HG02798 (cell line): Measurements from ENCODE around the gene UBAC2.
"Not testable (repeated sequence)": the region's sequence is repeated elsewhere in the genome, so short reads cannot be mapped to it uniquely, and the experiment has no call there.

ENCODE experiments used
- ATAC-seq: cut with Tn5 transposase; IDR thresholded peaks from one replicate; pipeline ENCODE4 v1.9.1; 2021; ENCODE audit warnings: mild to moderate bottlenecking; ENCODE audit not compliant: unreplicated experiment, poor library complexity

The UBAC2 gene

DNA sequence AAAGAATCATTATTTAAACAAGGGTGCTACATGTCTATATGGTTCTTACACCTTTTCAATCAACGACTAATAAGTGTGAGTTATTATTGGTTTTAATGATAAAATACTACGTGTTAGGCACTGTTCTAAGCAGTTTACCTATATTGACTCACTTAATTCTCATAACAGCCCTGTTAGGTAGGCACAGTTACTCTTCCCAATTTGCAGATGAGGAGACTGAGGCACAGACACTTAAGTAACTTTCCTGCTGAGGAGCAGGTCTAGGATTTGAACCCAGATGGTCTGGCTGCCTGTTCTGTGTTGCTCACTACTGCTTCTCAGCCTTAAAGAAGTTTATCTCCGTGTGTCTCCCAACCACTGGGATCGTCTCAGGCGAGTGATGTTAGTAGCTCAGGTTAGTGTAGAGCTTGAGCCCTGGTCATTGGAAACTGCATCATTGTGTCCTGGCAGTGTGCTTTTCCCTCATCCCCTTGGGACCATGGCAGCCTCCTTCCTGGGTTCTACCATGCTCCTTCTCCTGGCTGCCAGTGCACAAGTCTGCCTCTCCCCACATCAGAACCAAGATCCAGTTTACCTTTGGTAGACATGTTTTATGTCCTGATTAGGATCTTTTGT is 10.9 kb downstream of the UBAC2 start:
- ATAC-seq, result no peak

DNA sequence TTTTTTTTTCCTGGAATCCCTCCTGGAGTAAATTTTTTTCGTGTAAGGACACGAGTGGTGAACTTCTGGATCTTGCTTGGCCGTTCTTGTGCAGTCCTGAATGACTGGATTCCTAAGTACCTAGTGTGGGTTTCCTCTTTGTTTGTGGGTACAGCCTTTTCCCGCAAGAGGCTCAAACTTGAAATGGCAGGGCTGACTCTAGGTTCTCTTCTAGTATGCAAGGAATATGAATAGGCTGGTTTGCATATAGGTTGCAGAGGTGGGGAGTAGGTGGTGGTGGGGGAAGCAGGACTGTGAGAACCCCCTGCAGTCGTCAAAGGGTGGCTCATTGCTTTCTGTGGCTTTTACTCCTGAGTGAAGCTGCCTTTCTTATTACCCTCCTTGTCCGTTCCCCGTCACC is 13.6 kb downstream of the UBAC2 start:
- ATAC-seq, result peak; percentile 73

DNA sequence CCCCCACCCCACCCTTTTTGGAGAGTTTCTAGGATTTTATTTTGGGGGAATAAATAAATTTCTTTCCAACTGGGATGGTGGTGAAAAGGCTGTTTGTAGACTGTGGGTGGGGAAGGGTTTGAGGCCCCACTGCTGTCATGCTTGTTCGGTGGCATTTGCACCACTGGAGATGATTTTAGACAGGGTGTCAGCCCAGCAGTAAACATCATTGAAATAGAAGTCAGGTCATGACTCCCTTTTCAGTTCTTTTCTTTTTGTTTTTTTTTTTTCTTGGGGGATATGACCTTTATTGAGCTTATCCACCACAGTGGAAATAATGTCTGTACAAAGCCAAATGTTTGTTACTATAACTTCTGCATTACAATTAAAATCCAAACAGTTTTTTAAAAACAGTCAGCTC is 14.1 kb downstream of the UBAC2 start:
- no peak for ATAC-seq

DNA sequence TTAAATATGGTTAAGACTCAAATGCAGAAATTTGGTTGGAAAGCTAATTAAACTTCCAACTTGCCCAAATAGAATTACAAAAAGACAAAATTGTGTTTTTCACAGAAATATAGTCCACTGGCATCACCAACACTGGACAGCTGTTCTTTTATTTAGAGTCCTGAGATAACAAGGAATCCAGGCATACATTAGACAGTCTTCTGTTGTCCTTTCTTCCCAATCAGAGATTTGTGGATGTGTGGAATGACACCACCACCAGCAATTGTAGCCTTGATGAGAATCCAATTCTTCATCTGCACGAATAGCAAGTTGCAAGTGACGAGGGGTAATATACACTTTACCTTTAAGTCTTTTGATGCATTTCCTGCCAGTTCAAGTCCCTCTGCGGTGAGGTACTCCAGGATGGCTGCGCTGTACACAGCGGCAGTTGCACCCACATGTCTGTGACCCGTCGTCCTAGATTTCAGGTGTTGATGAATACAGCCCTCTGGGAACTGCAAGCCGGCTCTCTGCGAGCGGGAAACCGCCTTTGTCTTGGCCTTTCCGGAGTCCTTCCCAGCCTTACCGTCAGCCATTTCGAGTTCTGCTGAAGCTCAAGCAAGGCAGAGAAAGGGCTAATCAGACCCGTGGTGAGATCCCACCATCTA is 14.7 kb downstream of the UBAC2 start:
- ATAC-seq, result no peak

DNA sequence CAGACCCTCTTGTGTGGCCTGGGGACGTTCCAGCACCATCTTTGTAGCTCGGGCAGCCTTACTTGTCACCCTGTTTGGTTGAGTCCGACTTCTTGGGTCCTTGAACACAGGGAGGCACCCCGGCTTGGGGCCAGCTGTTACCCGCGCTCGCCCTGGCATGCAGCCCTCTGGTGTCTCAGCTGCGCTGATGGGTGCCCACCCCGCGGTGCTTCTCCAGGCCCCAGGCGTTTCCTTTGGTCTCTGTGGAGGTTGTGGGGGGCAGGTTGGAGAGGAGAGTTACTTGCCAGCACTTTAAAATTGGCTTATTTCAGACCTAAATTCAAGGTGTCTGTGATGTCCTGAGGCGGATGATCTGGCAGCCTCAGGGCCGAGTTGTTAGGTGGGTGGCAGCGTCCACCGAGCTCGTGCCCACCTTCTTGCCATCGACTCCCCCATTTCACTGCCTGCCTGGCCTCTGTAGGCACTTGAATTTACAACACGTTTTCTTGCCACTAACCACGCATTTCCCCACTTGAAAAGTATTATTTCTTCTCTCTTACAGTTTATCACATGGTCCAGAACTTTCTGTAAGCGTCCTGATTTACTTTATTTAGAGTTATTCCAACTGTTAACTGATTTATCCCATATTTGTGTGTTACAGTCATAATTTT is 16.9 kb downstream of the UBAC2 start:
- ATAC-seq, result no peak

DNA sequence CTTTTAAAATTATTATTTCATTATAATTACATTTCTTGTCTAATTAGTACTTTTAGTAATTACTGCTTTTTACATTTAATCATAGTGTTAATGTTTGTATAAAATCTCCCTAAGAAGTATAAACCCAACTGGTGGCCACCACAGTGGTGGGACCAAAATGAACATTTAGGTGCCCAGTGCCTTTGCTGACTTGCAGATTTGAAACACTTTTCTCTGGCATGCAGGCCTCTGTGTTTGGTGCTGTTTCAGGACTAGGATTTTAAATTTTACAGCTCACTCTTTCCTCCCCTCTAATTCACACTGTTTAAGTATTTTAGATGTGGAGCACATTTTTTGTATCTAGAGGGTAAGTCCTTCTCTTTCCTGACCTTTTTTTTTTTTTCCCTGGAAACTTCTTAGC is 17.5 kb downstream of the UBAC2 start:
- ATAC-seq, result no peak

DNA sequence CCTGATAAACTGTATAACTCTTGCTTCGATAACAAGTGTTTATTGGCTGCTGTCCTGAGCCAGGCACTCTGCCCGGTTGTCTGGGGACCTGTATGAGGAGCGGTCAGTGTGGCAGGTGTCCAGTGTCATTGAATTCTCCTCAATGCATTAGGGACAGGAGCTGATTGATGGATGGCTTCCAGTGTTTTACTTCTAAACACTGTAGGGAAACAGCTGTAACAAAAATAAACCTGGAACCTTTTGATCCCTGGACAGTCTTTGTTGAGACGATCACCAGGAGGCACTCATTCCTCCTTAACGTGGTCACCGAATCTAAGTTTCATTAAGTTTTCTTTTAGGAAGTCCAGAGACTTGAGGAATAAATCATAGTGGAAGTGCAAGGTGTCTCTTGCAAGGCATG is 17.9 kb downstream of the UBAC2 start:
- ATAC-seq, result no peak

DNA sequence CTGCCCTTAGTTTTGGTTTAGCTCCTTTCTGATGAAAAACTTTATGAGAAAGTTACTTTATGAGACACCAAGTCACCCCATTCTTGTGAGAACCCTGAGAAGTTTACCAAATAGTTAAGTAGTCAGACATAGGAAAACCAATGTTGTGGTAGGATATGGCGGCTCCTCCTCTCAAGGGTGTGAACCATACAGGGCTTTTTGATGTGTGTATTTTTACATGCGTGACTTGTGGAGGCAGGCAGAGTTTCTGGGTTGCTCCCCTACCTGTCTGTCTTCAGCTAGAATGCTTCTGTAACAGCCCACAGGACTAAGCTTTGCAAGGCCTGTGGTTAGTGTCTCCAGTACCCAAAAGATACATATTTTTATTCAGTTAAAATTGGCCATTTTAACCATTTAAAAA is 18.3 kb downstream of the UBAC2 start:
- ATAC-seq, result peak; percentile 50

DNA sequence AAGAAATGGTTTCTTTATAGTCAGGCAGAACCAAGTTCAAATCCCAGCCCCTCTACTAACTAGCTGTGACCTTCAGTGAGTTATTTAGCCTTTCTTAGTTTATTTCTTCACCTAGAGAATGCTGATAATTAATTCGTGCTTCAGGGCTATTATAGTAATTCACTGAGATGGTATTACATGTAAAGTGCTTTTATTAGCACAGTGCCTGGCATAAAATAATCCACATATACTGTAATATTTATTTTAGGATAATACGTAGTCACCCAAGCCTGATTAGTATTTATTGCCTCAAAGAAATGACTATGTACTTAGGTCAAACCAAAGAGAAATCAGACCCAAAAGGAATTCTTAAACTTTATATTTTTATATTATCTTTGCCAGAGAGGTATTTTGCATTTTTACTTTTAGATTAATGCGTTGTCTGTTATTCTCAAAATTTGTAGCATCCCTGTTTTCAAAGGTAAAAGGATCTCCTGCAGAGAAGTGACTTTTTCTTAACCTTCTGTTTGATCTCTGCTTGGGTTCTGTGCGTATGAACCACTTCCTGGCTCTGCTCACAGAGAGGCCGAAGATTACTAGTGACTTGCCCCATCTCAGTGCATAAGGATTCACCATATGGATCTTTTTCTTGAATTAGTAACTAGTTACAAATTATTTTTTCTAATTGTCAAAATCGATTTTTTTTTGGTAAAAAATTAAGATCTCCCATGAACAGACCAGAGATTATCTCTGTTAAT is 19.7 kb downstream of the UBAC2 start:
- no peak for ATAC-seq

DNA sequence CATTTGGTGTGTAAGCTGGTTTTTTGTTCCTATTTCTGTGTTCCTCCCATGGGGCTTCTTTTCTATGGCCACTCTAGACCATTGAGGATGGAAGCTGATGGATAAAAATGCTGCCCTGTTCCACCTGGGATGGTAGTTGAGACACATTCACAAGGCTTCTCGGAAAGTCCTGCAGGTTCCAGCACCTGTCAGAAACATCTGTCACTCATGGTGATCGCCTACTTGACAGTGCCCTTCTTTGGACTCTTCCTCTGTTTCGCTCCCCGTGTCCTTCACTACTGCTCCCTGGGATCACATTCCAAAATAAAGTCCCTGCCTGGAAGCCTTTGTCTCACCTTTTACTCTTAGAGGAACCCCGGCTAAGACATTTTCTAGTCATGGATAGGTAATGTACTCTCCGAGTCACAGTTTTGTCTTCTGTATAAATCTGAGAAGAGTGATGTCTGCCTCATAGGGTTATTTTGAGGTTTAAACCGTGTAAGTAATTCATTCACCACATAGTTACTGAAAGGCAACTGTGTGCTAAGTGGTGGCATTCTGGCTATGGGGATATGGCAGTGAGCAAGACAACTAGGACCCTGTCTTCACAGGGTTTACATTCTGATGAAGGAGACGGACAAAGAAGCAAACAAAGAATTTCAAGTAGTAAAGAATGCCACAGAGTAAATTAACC is 21.0 kb downstream of the UBAC2 start:
- ATAC-seq, result no peak

DNA sequence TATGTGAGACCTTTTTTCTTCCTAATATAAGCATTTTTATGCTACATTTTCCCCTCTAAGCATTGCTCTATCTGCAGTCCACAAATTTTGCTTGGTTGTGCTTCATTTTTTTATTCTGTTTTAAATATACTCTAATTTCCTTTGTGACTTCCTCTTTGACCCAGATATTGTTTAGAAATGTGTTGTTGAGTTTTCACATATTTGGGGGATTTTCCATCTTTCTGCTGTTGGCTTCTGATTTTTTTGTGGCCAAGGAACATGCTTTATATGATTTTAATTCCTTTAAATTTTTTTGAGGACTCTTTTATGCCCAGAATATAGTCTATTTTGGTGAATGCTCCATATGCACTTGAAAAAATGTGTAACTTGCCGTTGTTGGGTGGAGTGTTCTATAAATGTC is 22.9 kb downstream of the UBAC2 start:
- ATAC-seq, result no peak

DNA sequence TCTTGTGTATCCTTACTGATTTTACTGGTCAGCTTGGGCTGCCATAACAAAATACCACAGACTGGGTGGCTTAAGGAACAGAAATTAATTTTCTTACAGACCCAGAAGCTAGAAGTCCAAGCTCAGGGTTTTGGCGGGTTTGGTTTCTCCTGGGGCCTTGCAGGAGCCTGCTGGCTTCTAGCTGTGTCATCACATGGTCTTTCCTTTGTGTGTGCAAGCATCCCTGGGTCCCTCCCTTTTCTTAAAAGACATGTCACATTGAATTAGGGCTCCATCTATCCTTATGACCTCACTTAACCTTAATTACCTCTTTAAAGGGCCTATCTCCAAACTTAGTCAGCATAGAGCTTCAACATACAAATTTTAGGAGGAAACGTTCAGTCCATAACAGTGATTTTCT is 23.4 kb downstream of the UBAC2 start:
- no peak for ATAC-seq

DNA sequence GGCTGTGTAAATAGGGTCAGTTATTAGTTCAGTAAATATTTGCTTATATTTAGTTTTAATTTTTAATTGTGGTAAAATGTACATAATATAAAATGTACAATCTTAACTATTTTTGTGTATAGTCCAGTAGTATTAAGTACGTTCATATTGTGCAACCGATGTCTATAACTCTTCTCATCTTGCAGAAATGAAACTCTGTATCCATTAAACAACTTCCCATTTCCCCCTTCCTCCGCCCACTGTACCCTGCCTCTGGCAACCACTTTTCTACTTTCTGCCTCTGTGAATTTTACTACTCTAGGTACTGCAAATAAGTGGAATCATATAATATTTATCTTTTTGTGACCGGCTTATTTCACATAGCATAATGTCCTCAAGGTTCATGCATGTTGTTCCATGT is 24.4 kb downstream of the UBAC2 start:
- no peak for ATAC-seq

DNA sequence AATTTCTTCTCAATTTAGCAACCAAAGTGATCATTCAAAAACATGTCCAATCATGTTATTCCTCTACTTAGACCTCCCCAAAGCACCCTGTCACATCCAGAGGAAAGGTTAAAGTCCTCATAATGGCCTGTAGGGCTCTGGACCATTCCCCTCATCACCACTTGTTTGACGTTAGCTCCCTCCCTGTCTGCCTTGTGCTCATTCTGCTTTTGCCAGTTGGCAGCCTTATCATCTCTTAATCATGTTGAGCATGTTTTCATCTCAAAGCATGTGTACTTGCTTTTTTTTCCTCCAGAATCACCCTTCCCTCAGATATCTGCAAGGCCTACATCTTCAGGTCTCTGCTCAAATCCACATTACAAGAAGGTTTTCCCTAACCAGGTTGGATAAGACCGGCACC is 25.9 kb downstream of the UBAC2 start:
- no peak for ATAC-seq

DNA sequence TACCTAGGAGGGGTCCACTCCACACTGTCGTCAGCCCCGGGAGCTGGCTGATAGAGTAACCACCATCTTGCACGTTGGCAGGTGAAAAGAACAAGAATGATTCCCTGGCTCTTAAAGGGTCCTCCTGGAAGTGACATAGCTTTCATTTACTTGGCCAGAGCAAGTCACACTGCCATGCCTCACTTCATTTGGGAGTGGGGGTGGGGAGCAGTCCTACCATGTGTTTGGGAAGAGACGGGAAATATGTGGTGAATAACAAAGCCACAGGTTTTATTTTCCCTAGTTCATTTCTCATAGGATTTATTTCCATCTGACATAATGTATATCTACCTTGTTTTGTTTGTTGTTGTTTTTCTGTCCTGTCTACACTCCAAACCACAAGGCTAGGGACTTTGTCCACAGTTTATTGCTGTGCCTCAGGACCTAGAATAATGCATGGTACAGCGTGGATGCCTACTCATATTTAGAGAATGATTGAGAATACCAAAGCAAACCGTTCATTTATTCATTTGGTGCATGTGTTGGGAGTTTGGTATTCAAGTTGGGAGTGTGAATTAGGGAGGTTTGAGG is 26.8 kb downstream of the UBAC2 start:
- no peak for ATAC-seq

DNA sequence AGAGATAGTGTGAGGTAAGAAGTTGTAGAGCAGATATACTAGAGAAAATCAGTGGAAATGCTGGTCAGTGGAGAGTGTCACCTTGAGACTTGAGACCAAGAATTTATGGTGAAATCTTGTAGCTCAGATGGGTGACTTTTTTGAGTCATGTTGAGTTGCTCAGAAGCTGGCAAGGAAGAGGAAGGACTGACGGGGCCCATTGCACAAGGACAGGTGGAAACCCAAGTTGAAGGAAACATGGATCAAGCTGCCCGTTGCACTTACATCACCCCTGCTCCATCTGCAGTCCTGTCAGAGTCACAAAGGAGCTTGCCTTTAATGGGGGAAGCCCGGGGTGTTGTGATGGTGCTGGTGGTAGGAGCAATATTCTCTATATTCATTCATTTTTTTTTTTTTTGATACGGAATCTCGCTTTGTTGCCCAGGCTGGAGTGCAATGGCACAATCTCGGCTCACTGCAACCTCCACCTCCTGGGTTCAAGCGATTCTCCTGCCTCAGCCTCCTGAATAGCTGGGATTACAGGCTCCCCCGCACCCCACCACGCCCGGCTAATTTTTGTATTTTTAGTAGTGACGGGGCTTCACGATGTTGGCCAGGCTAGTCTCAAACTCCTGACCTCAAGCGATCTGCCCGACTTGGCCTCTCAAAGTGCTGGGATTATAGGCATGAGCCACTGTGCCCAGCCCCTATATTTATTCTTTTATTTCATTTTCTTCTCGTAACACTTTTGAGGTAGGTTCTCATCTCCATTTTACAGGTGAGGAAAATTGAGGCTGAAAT is 27.4 kb downstream of the UBAC2 start:
- no peak for ATAC-seq

DNA sequence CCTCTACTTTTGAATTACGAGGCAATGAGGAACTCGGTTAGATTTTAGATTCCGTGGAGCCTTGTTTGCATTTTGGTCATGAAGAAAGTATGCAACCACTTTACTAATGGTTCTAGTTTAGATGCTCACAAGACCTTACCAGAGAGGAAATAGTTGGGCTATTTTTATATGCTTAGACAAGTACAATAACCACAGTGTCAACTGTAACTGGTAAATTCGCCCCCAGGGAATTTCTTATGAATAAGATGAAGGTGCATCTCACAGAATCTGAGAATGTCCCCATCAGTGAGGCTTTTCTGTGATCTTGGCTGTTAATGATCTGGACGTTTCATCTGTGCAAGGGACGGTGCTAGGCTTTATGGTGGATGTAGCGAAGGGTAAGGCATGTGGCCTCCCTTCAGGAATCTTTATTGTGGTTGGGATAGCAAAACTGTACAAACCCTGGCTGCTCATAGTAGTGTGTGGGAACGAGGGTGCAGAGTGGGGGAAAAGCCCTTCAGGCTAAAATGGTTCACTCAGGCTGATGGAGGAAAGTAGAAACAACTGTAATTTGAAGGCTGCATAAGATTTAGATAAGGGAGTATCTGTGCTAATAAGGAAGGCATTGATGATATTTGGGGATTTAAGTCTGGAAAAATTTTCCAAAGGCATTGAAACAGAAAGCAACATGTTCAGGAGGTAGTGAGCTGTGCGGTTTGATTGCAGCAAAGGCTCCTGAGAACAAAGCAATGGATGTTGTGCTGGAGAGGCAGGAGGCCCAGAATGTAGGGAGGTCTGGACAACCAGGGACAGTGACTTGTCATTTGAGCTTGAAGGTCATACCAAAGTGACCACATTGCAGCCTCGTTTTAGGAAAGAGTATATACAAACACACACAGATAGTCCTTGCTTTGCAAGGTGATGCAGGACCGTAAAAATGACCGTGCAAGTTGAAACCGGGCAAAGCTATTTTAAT is 28.4 kb downstream of the UBAC2 start:
- peak; percentile 96 for ATAC-seq

DNA sequence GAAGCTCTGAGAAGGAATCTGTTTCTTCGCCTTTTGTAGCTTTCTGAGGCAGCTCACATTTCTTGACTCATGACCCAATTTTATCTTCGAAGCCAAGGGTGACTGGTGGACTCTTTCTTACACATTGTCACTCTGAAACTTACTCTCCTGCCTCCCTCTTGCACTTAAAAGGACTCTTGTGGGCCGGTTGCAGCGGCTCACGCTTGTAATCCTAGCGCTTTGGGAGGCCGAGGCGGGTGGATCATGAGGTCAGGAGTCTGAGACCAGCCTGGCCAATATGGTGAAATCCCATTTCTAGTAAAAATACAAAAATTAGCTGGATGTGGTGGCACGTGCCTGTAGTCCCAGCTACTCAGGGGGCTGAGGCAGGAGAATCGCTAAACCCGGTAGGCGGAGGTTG is 29.9 kb downstream of the UBAC2 start:
- not testable (repeated sequence) for ATAC-seq

DNA sequence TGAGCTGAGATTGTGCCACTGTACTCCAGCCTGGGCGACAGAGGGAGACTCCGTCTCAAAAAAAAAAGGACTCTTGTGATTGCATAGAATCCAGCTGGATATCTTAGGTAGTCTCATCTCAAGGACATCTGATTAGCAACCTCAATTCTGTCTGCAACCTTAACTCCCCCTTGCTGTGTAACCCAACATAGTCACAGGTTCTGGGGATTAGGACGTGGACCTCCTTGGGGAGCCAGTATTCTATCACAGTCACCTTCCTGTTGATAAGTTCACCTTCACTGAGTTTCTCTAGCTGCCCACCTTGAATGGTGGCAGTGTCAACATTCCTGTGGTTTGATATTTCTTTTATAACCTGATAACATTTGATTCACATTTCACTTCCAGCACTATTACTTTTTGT is 30.3 kb downstream of the UBAC2 start:
- ATAC-seq, result no peak
